ENCODE measurements around the gene CAND2.

DNA sequence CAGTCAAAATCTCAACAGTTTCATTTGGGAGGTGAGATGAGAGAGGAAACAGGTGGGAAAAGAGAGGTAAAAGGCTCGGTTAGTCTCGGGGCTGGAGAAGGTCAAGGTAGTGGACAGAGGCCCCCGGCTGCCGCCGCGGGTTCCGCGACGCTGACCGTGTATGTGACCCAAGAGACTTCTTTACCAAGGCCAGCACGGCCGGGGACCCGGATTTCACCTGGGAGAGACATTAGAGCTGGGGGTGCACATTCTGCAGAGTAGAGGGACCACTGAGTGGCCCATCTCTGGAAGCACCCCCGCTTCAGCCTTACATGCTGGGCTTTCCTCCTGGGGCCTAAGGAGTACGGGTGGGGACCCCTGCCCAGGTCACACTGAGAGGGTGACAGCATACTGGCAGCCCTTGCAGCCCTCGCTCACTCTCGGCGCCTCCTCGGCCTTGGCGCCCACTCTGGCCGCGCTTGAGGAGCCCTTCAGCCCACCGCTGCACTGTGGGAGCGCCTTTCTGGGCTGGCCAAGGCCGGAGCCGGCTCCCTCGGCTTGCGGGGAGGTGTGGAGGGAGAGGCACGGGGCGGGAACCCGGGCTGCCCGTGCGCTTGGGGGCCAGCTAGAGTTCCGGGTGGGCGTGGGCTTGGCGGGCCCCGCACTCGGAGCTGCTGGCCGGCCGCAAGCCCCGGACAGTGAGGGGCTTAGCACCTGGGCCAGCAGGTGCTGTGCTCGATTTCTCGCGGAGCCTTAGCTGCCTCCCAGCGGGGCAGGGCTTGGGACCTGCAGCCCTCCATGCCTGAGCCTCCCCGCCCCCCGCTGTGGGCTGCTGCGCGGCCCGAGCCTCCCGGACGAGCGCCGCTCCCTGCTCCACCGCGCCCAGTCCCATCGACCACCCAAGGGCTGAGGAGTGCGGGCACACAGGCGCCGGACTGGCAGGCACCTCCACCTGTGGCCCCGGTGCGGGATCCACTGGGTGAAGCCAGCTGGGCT lies 86.1 kb downstream of the CAND2 start:
- TF ChIP-seq, protein P1, sequence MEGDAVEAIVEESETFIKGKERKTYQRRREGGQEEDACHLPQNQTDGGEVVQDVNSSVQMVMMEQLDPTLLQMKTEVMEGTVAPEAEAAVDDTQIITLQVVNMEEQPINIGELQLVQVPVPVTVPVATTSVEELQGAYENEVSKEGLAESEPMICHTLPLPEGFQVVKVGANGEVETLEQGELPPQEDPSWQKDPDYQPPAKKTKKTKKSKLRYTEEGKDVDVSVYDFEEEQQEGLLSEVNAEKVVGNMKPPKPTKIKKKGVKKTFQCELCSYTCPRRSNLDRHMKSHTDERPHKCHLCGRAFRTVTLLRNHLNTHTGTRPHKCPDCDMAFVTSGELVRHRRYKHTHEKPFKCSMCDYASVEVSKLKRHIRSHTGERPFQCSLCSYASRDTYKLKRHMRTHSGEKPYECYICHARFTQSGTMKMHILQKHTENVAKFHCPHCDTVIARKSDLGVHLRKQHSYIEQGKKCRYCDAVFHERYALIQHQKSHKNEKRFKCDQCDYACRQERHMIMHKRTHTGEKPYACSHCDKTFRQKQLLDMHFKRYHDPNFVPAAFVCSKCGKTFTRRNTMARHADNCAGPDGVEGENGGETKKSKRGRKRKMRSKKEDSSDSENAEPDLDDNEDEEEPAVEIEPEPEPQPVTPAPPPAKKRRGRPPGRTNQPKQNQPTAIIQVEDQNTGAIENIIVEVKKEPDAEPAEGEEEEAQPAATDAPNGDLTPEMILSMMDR (IDR thresholded peaks at IDR 0.05) = no peak
- TF ChIP-seq POLR2A (IDR thresholded peaks at IDR 0.05) = no peak

Measured in testis (tissue), 2 donors.